ENCODE results near the gene DDIT3.

The DDIT3 gene

DNA sequence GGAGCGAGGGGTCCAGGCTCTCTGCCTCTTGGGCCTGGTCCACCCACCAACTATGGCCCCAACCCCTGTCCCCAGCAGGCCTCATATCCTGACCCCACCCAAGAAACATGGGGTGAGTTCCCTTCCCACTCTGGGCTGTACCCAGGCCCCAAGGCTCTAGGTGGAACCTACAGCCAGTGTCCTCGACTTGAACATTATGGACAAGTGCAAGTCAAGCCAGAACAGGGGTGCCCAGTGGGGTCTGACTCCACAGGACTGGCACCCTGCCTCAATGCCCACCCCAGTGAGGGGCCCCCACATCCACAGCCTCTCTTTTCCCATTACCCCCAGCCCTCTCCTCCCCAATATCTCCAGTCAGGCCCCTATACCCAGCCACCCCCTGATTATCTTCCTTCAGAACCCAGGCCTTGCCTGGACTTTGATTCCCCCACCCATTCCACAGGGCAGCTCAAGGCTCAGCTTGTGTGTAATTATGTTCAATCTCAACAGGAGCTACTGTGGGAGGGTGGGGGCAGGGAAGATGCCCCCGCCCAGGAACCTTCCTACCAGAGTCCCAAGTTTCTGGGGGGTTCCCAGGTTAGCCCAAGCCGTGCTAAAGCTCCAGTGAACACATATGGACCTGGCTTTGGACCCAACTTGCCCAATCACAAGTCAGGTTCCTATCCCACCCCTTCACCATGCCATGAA lies 49.2 kb downstream of the DDIT3 start:
- Histone ChIP-seq H3K9me3 (ENCODE audit: control insufficient read depth in 5 of 5, low read length in 5 of 5) (no peaks in the 10 kb centered on the region), H3K27ac (ENCODE audit: low read depth, low read length) (no peak overlapping the region), H3K9ac (ENCODE audit: low read length in 5 of 5) (no peak overlapping the region), H3K4me3 (ENCODE audit: low read depth in 1 of 5, low read length in 5 of 5) (no peak overlapping the region), H3K27me3 (ENCODE audit: control insufficient read depth in 5 of 5, insufficient read depth in 4 of 5, low read length in 5 of 5) (peaks cover 10 to 42% (median 24%) of the 10 kb centered on the region in 5 donors), H3K36me3 (ENCODE audit: control insufficient read depth in 5 of 5, insufficient read depth in 5 of 5, low read length in 5 of 5) (peaks cover 0 to 29% (median 0%) of the 10 kb centered on the region in 5 donors), H3K4me1 (ENCODE audit: control insufficient read depth in 5 of 5, insufficient read depth in 5 of 5, low read length in 5 of 5) (peaks cover 0 to 16% (median 13%) of the 10 kb centered on the region in 5 donors)

DNA sequence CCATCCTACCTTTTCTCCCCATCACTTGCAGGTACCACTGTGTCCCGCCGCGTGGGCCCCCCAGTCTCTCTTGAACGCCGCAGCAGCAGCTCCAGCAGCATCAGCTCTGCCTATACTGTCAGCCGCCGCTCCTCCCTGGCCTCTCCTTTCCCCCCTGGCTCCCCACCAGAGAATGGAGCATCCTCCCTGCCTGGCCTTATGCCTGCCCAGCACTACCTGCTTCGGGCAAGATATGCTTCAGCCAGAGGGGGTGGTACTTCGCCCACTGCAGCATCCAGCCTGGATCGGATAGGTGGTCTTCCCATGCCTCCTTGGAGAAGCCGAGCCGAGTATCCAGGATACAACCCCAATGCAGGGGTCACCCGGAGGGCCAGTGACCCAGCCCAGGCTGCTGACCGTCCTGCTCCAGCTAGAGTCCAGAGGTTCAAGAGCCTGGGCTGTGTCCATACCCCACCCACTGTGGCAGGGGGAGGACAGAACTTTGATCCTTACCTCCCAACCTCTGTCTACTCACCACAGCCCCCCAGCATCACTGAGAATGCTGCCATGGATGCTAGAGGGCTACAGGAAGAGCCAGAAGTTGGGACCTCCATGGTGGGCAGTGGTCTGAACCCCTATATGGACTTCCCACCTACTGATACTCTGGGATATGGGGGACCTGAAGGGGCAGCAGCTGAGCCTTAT lies 49.9 kb downstream of the DDIT3 start:
- Histone ChIP-seq H3K36me3 (ENCODE audit: control insufficient read depth in 5 of 5, insufficient read depth in 5 of 5, low read length in 5 of 5) (peaks cover 0 to 29% (median 0%) of the 10 kb centered on the region in 5 donors), H3K9ac (ENCODE audit: low read length in 5 of 5) (no peak overlapping the region), H3K4me1 (ENCODE audit: control insufficient read depth in 5 of 5, insufficient read depth in 5 of 5, low read length in 5 of 5) (peaks cover 0 to 9% (median 7%) of the 10 kb centered on the region in 5 donors), H3K9me3 (ENCODE audit: control insufficient read depth in 5 of 5, low read length in 5 of 5) (no peaks in the 10 kb centered on the region), H3K27ac (ENCODE audit: low read depth, low read length) (no peak overlapping the region), H3K4me3 (ENCODE audit: low read depth in 1 of 5, low read length in 5 of 5) (no peak overlapping the region), H3K27me3 (ENCODE audit: control insufficient read depth in 5 of 5, insufficient read depth in 4 of 5, low read length in 5 of 5) (peaks cover 10 to 36% (median 24%) of the 10 kb centered on the region in 5 donors)

DNA sequence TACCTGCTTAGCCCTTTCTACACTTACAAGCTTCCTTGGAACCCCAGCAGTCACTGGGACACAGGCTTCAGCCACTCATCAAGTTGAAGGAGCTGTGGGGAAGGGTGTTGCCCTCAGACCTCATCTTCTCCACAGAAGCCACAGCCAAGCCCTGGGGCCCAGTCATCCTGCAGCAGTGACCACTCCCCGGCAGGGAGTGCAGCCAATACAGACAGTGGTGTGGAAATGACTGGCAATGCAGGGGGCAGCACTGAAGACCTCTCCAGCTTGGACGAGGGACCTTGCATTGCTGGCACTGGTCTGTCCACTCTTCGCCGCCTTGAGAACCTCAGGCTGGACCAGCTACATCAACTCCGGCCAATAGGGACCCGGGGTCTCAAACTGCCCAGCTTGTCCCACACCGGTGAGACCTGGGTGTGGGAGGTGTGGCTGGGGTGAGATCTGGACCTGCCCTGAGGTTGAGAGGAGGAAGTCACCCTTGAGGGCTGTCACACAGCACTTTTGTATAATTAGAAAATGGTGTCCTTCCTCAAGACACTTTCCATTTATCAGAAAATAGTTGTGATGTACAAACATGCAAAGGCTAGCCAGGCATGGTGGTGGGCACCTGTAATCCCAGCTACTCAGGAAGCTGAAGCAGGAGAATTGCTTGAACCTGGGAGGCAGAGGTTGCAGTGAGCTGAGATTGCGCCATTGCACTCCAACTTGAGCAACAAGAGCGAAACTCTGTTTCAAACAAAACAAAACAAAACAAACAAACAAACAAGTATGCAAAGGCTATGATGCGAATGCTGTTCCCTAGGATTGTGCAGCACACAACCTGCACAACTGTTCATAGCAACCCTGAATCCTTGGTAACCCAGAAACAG lies 50.8 kb downstream of the DDIT3 start:
- H3K27me3 ChIP-seq (ENCODE audit: control insufficient read depth in 5 of 5, insufficient read depth in 4 of 5, low read length in 5 of 5), result peaks cover 6 to 28% (median 15%) of the 10 kb centered on the region in 5 donors
- H3K27ac ChIP-seq (ENCODE audit: low read depth, low read length), result no peak overlapping the region
- H3K36me3 ChIP-seq (ENCODE audit: control insufficient read depth in 5 of 5, insufficient read depth in 5 of 5, low read length in 5 of 5), result peaks cover 0 to 24% (median 0%) of the 10 kb centered on the region in 5 donors
- H3K9ac ChIP-seq (ENCODE audit: low read length in 5 of 5), result no peak overlapping the region
- H3K9me3 ChIP-seq (ENCODE audit: control insufficient read depth in 5 of 5, low read length in 5 of 5), result no peaks in the 10 kb centered on the region
- peaks cover 0 to under 1% (median 0%) of the 10 kb centered on the region in 5 donors for H3K4me1 ChIP-seq (ENCODE audit: control insufficient read depth in 5 of 5, insufficient read depth in 5 of 5, low read length in 5 of 5)
- no peak overlapping the region for H3K4me3 ChIP-seq (ENCODE audit: low read depth in 1 of 5, low read length in 5 of 5)

DNA sequence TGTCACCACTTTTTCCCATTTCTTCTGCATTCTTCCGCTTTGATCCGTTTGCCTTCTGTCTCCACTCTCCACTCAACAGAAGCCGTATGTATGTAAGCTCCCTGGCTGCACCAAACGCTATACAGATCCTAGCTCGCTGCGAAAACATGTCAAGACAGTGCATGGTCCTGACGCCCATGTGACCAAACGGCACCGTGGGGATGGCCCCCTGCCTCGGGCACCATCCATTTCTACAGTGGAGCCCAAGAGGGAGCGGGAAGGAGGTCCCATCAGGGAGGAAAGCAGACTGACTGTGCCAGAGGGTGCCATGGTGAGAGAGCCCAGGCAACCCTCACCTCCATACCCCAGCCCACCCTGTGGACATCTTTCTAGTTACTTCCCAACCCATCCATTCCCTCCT lies 52.4 kb downstream of the DDIT3 start:
- Histone ChIP-seq H3K4me3 (ENCODE audit: low read depth in 1 of 5, low read length in 5 of 5) (no peak overlapping the region), H3K27ac (ENCODE audit: low read depth, low read length) (no peak overlapping the region), H3K4me1 (ENCODE audit: control insufficient read depth in 5 of 5, insufficient read depth in 5 of 5, low read length in 5 of 5) (peaks cover 0 to under 1% (median 0%) of the 10 kb centered on the region in 5 donors), H3K9me3 (ENCODE audit: control insufficient read depth in 5 of 5, low read length in 5 of 5) (no peaks in the 10 kb centered on the region), H3K36me3 (ENCODE audit: control insufficient read depth in 5 of 5, insufficient read depth in 5 of 5, low read length in 5 of 5) (peaks cover 0 to 16% (median 0%) of the 10 kb centered on the region in 5 donors), H3K27me3 (ENCODE audit: control insufficient read depth in 5 of 5, insufficient read depth in 4 of 5, low read length in 5 of 5) (peaks cover 4 to 18% (median 8%) of the 10 kb centered on the region in 5 donors), H3K9ac (ENCODE audit: low read length in 5 of 5) (no peak overlapping the region)

DNA sequence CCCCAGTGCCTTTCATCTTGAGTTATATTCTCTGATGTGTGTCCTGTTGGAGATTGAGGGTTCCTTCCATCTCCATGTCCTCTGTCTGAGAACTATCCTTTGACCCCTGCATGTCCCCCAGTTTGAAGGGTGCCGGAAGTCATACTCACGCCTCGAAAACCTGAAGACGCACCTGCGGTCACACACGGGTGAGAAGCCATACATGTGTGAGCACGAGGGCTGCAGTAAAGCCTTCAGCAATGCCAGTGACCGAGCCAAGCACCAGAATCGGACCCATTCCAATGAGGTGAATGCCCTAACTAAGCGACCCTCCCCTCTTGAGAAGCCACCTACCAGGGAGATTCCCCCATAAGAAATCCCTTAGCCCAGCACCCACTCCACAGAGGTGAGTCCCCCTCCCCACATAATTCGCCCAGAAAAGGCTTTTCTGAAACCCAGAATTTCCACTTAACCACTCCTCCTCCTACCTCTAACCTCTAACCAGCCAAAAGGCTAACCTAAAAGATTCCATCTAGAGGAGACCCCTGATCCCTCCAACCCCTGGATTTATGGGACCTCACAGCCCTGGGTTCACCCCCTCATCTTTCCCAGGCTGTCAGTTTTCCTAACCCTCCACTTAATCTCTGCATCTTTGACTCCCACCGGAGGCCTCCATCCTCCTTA lies 53.0 kb downstream of the DDIT3 start:
- H3K4me1 ChIP-seq (ENCODE audit: control insufficient read depth in 5 of 5, insufficient read depth in 5 of 5, low read length in 5 of 5), result peaks cover 0 to 6% (median 6%) of the 10 kb centered on the region in 5 donors
- H3K36me3 ChIP-seq (ENCODE audit: control insufficient read depth in 5 of 5, insufficient read depth in 5 of 5, low read length in 5 of 5), result peaks cover 0 to 13% (median 0%) of the 10 kb centered on the region in 5 donors
- H3K9me3 ChIP-seq (ENCODE audit: control insufficient read depth in 5 of 5, low read length in 5 of 5), result no peaks in the 10 kb centered on the region
- no peak overlapping the region for H3K27ac ChIP-seq (ENCODE audit: low read depth, low read length)
- H3K27me3 ChIP-seq (ENCODE audit: control insufficient read depth in 5 of 5, insufficient read depth in 4 of 5, low read length in 5 of 5), result peaks cover 2 to 18% (median 8%) of the 10 kb centered on the region in 5 donors
- no peak overlapping the region for H3K4me3 ChIP-seq (ENCODE audit: low read depth in 1 of 5, low read length in 5 of 5)
- H3K9ac ChIP-seq (ENCODE audit: low read length in 5 of 5), result no peak overlapping the region
